ENCODE measurements around the gene CDK5RAP1.

The CDK5RAP1 gene

GRCh38 chr20:33339515-33340058 is 61.7 kb downstream of the CDK5RAP1 start:
- Histone ChIP-seq H3K27me3 (ENCODE audit: insufficient read depth, low read length) (no peaks in the 10 kb centered on the region), H3K4me1 (ENCODE audit: control insufficient read depth in 1 of 2, insufficient read depth in 2 of 2, low read length in 2 of 2) (no peaks in the 10 kb centered on the region), H2AK5ac (ENCODE audit: low read length) (no peak overlapping the region), H2AFZ (ENCODE audit: insufficient read depth, low read length, poor library complexity) (no peak overlapping the region), H4K8ac (ENCODE audit: low read depth, low read length) (no peak overlapping the region), H3K36me3 (ENCODE audit: control insufficient read depth in 1 of 2, insufficient read depth in 2 of 2, low read length in 2 of 2) (no peaks in the 10 kb centered on the region), H3K9me3 (ENCODE audit: insufficient read depth, low read depth, low read length) (no peaks in the 10 kb centered on the region), H3K14ac (ENCODE audit: low read length) (no peak overlapping the region), H3K9ac (ENCODE audit: low read length) (no peak overlapping the region), H3K27ac (ENCODE audit: low read depth, low read length) (no peak overlapping the region), H4K12ac (ENCODE audit: low read depth, low read length) (no peak overlapping the region), H3K79me2 (ENCODE audit: control insufficient read depth, insufficient read depth, low read length, poor library complexity) (no peaks in the 10 kb centered on the region), H3K23ac (ENCODE audit: low read length) (no peak overlapping the region), H4K91ac (ENCODE audit: low read depth, low read length) (no peak overlapping the region), H3K4me3 (ENCODE audit: low read depth, low read length) (no peak overlapping the region), H2BK12ac (ENCODE audit: low read length) (no peak overlapping the region), H3K18ac (ENCODE audit: low read length) (no peak overlapping the region), H3K79me1 (ENCODE audit: low read length) (no peaks in the 10 kb centered on the region), H3K4me2 (ENCODE audit: low read length) (no peak overlapping the region), H3K4ac (ENCODE audit: low read depth, low read length) (no peak overlapping the region), H2BK5ac (ENCODE audit: low read depth, low read length, poor library complexity) (no peak overlapping the region), H2BK120ac (ENCODE audit: insufficient read depth, low read length, poor library complexity) (no peak overlapping the region)
- WGBS (ENCODE audit: extremely low coverage, insufficient coverage, insufficient read length), result no CpG with 5 or more reads among the region's 8 CpGs
- DNase-seq, result no peak

GRCh38 chr20:33338467-33339258 is 62.7 kb downstream of the CDK5RAP1 start:
- Histone ChIP-seq H2BK120ac (ENCODE audit: insufficient read depth, low read length, poor library complexity) (no peak overlapping the region), H3K4me2 (ENCODE audit: low read length) (no peak overlapping the region)

DNA sequence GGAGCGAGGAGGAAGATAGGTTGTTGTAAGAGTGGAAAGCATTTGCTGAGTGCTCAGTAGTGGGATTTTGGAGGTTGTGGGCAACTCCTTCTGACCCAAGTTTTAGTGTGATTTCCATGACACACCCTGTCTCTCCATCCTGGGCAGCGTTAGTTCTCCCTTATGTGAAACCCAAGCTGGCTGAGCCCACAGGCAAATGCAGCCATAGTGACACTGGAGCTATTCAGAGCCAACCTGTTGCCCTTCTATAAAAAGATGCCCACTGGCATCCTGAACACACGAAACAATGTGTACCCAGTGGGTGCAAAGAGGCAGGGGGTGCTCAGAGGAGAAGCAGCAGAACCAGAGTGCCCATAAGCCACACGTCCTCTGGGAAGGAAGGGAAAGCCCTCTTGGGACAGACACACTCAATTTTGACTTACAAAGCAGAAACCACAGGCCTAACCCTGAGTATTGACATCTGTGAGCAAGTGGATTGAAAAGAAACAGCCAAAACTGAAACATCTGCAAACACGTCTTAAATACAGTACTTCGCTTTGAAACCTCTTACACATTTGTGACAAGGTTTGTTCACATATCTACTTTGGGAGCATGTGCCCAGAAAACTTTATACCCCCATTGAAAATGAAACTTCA is 63.7 kb downstream of the CDK5RAP1 start:
- Histone ChIP-seq H3K9ac (ENCODE audit: low read length) (no peak overlapping the region), H2AK5ac (ENCODE audit: low read length) (no peak overlapping the region)
- 100% methylated on average over 1 of the region's 6 CpGs for WGBS (ENCODE audit: extremely low coverage, insufficient coverage, insufficient read length)

More at GRCh38 chr20:33338467-33339258, 62.7 kb downstream of the CDK5RAP1 start:
- WGBS (ENCODE audit: extremely low coverage, insufficient coverage, insufficient read length), result no CpG with 5 or more reads among the region's 5 CpGs
- H2AFZ ChIP-seq (ENCODE audit: insufficient read depth, low read length, poor library complexity), result no peak overlapping the region
- no peak overlapping the region for H4K91ac ChIP-seq (ENCODE audit: low read depth, low read length)
- H3K27ac ChIP-seq (ENCODE audit: low read depth, low read length), result no peak overlapping the region
- no peaks in the 10 kb centered on the region for H3K4me1 ChIP-seq (ENCODE audit: control insufficient read depth in 1 of 2, insufficient read depth in 2 of 2, low read length in 2 of 2)
- H3K79me2 ChIP-seq (ENCODE audit: control insufficient read depth, insufficient read depth, low read length, poor library complexity), result no peaks in the 10 kb centered on the region
- H3K9me3 ChIP-seq (ENCODE audit: insufficient read depth, low read depth, low read length), result no peaks in the 10 kb centered on the region
- no peak overlapping the region for H2BK12ac ChIP-seq (ENCODE audit: low read length)
- H4K12ac ChIP-seq (ENCODE audit: low read depth, low read length), result no peak overlapping the region
- H3K79me1 ChIP-seq (ENCODE audit: low read length), result no peaks in the 10 kb centered on the region
- no peak overlapping the region for H2BK5ac ChIP-seq (ENCODE audit: low read depth, low read length, poor library complexity)
- H3K4me3 ChIP-seq (ENCODE audit: low read depth, low read length), result no peak overlapping the region
- no peak overlapping the region for H4K8ac ChIP-seq (ENCODE audit: low read depth, low read length)
- H3K23ac ChIP-seq (ENCODE audit: low read length), result no peak overlapping the region
- no peaks in the 10 kb centered on the region for H3K36me3 ChIP-seq (ENCODE audit: control insufficient read depth in 1 of 2, insufficient read depth in 2 of 2, low read length in 2 of 2)
- H3K14ac ChIP-seq (ENCODE audit: low read length), result no peak overlapping the region
- H2AK5ac ChIP-seq (ENCODE audit: low read length), result no peak overlapping the region
- no peak overlapping the region for H3K4ac ChIP-seq (ENCODE audit: low read depth, low read length)
- no peak overlapping the region for H3K9ac ChIP-seq (ENCODE audit: low read length)
- no peak overlapping the region for H3K18ac ChIP-seq (ENCODE audit: low read length)
- no peak for DNase-seq
- H3K27me3 ChIP-seq (ENCODE audit: insufficient read depth, low read length), result no peaks in the 10 kb centered on the region

GRCh38 chr20:33337119-33337518 is 64.2 kb downstream of the CDK5RAP1 start:
- H4K8ac ChIP-seq (ENCODE audit: low read depth, low read length), result no peak overlapping the region
- H3K23ac ChIP-seq (ENCODE audit: low read length), result no peak overlapping the region
- no peak overlapping the region for H2BK5ac ChIP-seq (ENCODE audit: low read depth, low read length, poor library complexity)
- H4K12ac ChIP-seq (ENCODE audit: low read depth, low read length), result no peak overlapping the region
- H3K9ac ChIP-seq (ENCODE audit: low read length), result no peak overlapping the region
- no peaks in the 10 kb centered on the region for H3K27me3 ChIP-seq (ENCODE audit: insufficient read depth, low read length)
- no peak overlapping the region for H2AK5ac ChIP-seq (ENCODE audit: low read length)
- H3K9me3 ChIP-seq (ENCODE audit: insufficient read depth, low read depth, low read length), result no peaks in the 10 kb centered on the region
- no peak overlapping the region for H2BK12ac ChIP-seq (ENCODE audit: low read length)
- H3K27ac ChIP-seq (ENCODE audit: low read depth, low read length), result no peak overlapping the region
- H3K4me1 ChIP-seq (ENCODE audit: control insufficient read depth in 1 of 2, insufficient read depth in 2 of 2, low read length in 2 of 2), result no peaks in the 10 kb centered on the region
- no peak overlapping the region for H2AFZ ChIP-seq (ENCODE audit: insufficient read depth, low read length, poor library complexity)
- H3K79me1 ChIP-seq (ENCODE audit: low read length), result no peaks in the 10 kb centered on the region
- no peaks in the 10 kb centered on the region for H3K36me3 ChIP-seq (ENCODE audit: control insufficient read depth in 1 of 2, insufficient read depth in 2 of 2, low read length in 2 of 2)
- no peak overlapping the region for H2BK120ac ChIP-seq (ENCODE audit: insufficient read depth, low read length, poor library complexity)
- peak; percentile 13 to 38 for DNase-seq
- H3K4ac ChIP-seq (ENCODE audit: low read depth, low read length), result no peak overlapping the region
- no peak overlapping the region for H3K4me2 ChIP-seq (ENCODE audit: low read length)
- no peak overlapping the region for H3K14ac ChIP-seq (ENCODE audit: low read length)
- no peaks in the 10 kb centered on the region for H3K79me2 ChIP-seq (ENCODE audit: control insufficient read depth, insufficient read depth, low read length, poor library complexity)
- H4K91ac ChIP-seq (ENCODE audit: low read depth, low read length), result no peak overlapping the region
- no peak overlapping the region for H3K18ac ChIP-seq (ENCODE audit: low read length)
- no peak overlapping the region for H3K4me3 ChIP-seq (ENCODE audit: low read depth, low read length)
- 100% methylated on average over 1 of the region's 8 CpGs for WGBS (ENCODE audit: extremely low coverage, insufficient coverage, insufficient read length)

More for the DNA sequence above, 63.7 kb downstream of the CDK5RAP1 start:
- Histone ChIP-seq H3K4me1 (ENCODE audit: control insufficient read depth in 1 of 2, insufficient read depth in 2 of 2, low read length in 2 of 2) (no peaks in the 10 kb centered on the region), H3K18ac (ENCODE audit: low read length) (no peak overlapping the region), H2BK120ac (ENCODE audit: insufficient read depth, low read length, poor library complexity) (no peak overlapping the region), H3K4me3 (ENCODE audit: low read depth, low read length) (no peak overlapping the region), H3K4me2 (ENCODE audit: low read length) (no peak overlapping the region), H3K27me3 (ENCODE audit: insufficient read depth, low read length) (no peaks in the 10 kb centered on the region), H3K79me2 (ENCODE audit: control insufficient read depth, insufficient read depth, low read length, poor library complexity) (no peaks in the 10 kb centered on the region), H3K27ac (ENCODE audit: low read depth, low read length) (no peak overlapping the region), H2AFZ (ENCODE audit: insufficient read depth, low read length, poor library complexity) (no peak overlapping the region), H3K36me3 (ENCODE audit: control insufficient read depth in 1 of 2, insufficient read depth in 2 of 2, low read length in 2 of 2) (no peaks in the 10 kb centered on the region), H3K79me1 (ENCODE audit: low read length) (no peaks in the 10 kb centered on the region), H3K14ac (ENCODE audit: low read length) (no peak overlapping the region), H4K12ac (ENCODE audit: low read depth, low read length) (no peak overlapping the region), H2BK12ac (ENCODE audit: low read length) (no peak overlapping the region), H3K9me3 (ENCODE audit: insufficient read depth, low read depth, low read length) (no peaks in the 10 kb centered on the region), H3K23ac (ENCODE audit: low read length) (no peak overlapping the region), H4K8ac (ENCODE audit: low read depth, low read length) (no peak overlapping the region), H4K91ac (ENCODE audit: low read depth, low read length) (no peak overlapping the region), H2BK5ac (ENCODE audit: low read depth, low read length, poor library complexity) (no peak overlapping the region), H3K4ac (ENCODE audit: low read depth, low read length) (no peak overlapping the region)
- no peak for DNase-seq
